HepG2 (cell line): ENCODE data around the gene SOWAHA. TPM values are rescaled to one million over a fixed set of nuclear protein-coding genes. Genes with fewer than 3 reads are reported as not detected.

ENCODE experiments used
- AGO2 ChIP-seq: fragments of 200-400 bp; formaldehyde crosslinking; optimal IDR thresholded peaks from 2 replicates; pipeline ENCODE3; 2017; ENCODE audit warnings: mild to moderate bottlenecking, low read depth, low read length, moderate library complexity
- DR1 ChIP-seq: sonication (generic); formaldehyde crosslinking; IDR thresholded peaks from 2 replicates; pipeline ENCODE4 v1.8.0; 2021; ENCODE audit warnings: mild to moderate bottlenecking, missing genetic modification reagents, inconsistent platforms
- EP300 ChIP-seq, 3 experiments: sonication (generic) in 1 of 3; formaldehyde crosslinking in 1 of 3; IDR thresholded peaks; 2 replicates each; pipeline versions ENCODE4 v1.5.1 to v1.6.1; 2011 to 2020; ENCODE audit warnings: low read depth in 2 of 3, low read length in 2 of 3, borderline replicate concordance in 1 of 3, improper control_type of control experiment in 1 of 3, mild to moderate bottlenecking in 1 of 3, missing genetic modification reagents in 1 of 3, moderate library complexity in 1 of 3
- GPN1 ChIP-seq: sonication (generic); formaldehyde crosslinking; IDR thresholded peaks from 2 replicates; pipeline ENCODE4 v1.5.1; 2020; ENCODE audit warnings: missing genetic modification reagents, borderline replicate concordance
- HOXD1 ChIP-seq: sonication (generic); formaldehyde crosslinking; IDR thresholded peaks from 2 replicates; pipeline ENCODE4 v1.5.0; 2020; ENCODE audit warnings: missing genetic modification reagents
- JUNB ChIP-seq: sonication (generic); formaldehyde crosslinking; IDR thresholded peaks from 2 replicates; pipeline ENCODE4 v1.8.0; 2022; ENCODE audit warnings: missing genetic modification reagents, mild to moderate bottlenecking, borderline replicate concordance
- NRL ChIP-seq: sonication (generic); formaldehyde crosslinking; IDR thresholded peaks from 2 replicates; pipeline ENCODE4 v1.5.0; 2020; ENCODE audit warnings: missing genetic modification reagents, mild to moderate bottlenecking, moderate library complexity, borderline replicate concordance
- PLRG1 ChIP-seq: fragments of 450-650 bp; conservative IDR thresholded peaks from 2 replicates; pipeline ENCODE4 v1.6.1; 2016
- RFXANK ChIP-seq: IDR thresholded peaks from 2 replicates; pipeline ENCODE4 v1.6.1; 2016
- SIX4 ChIP-seq: sonication (generic); formaldehyde crosslinking; IDR thresholded peaks from 2 replicates; pipeline ENCODE4 v1.4.0; 2020; ENCODE audit warnings: missing genetic modification reagents
- SNAPC2 ChIP-seq: sonication (generic); formaldehyde crosslinking; IDR thresholded peaks from 2 replicates; pipeline ENCODE4 v1.8.1; 2022; ENCODE audit warnings: mild to moderate bottlenecking, missing genetic modification reagents
- TBX3 ChIP-seq: fragments of 450-650 bp; IDR thresholded peaks from 2 replicates; pipeline ENCODE4 v1.6.1; 2017; ENCODE audit warnings: antibody characterized with exemption, mild to moderate bottlenecking, inconsistent platforms, borderline replicate concordance
- YY1 ChIP-seq: IDR thresholded peaks from 2 replicates; pipeline ENCODE4 v1.6.1; 2011; ENCODE audit warnings: low read length, low read depth, moderate library complexity, mild to moderate bottlenecking; ENCODE audit not compliant: insufficient read depth, insufficient replicate concordance
- ZNF205 ChIP-seq: IDR thresholded peaks from 2 replicates; pipeline ENCODE4 v1.6.1; 2018; ENCODE audit warnings: missing biosample characterization, missing genetic modification reagents
- ZNF570 ChIP-seq: sonication (generic); formaldehyde crosslinking; IDR thresholded peaks from 2 replicates; pipeline ENCODE4 v1.4.0; 2020; ENCODE audit warnings: mild to moderate bottlenecking, missing genetic modification reagents, borderline replicate concordance
- ZNF703 ChIP-seq: sonication (generic); formaldehyde crosslinking; IDR thresholded peaks from 2 replicates; pipeline ENCODE4 v1.5.1; 2020; ENCODE audit warnings: missing genetic modification reagents, mild to moderate bottlenecking, moderate library complexity, borderline replicate concordance
- ZNF891 ChIP-seq: sonication (generic); formaldehyde crosslinking; IDR thresholded peaks from 2 replicates; pipeline ENCODE4 v1.5.0; 2020; ENCODE audit warnings: mild to moderate bottlenecking, missing genetic modification reagents
- ZSCAN12 ChIP-seq: sonication (generic); formaldehyde crosslinking; IDR thresholded peaks from 2 replicates; pipeline ENCODE4 v1.9.0; 2021; ENCODE audit warnings: mild to moderate bottlenecking, missing genetic modification reagents
- ZZZ3 ChIP-seq: sonication (generic); formaldehyde crosslinking; IDR thresholded peaks from 2 replicates; pipeline ENCODE4 v1.4.0; 2020; ENCODE audit warnings: missing genetic modification reagents, mild to moderate bottlenecking, borderline replicate concordance
- polyA plus RNA-seq, 8 experiments: library from polyadenylated mRNA; depleted of rRNA in 3 of 8; stranded (reverse) in 7 of 8; unstranded in 1 of 8; fragments of >200 nt; fragmentation: Illumina TruSeq in 4 of 8; extraction: Trizol in 4 of 8; gene quantifications; 2 replicates each; pipeline versions ENCODE4 v1.2.1 to v1.2.3, GENCODE V29; 2011 to 2016; ENCODE audit warnings: low read depth in 4 of 8, missing spikeins in 1 of 8, mixed read lengths in 1 of 8; ENCODE audit not compliant: insufficient read depth in 1 of 8
- total RNA-seq, 5 experiments: library from RNA; depleted of rRNA; stranded (reverse); fragments of >200 nt; fragmentation: Illumina TruSeq; extraction: Trizol; gene quantifications; 2 replicates each; pipeline ENCODE4 v1.2.3, GENCODE V29; 2016; ENCODE audit warnings: low read depth in 1 of 5
- TF ChIP-seq, protein P1 (sequence below): sonication (generic); formaldehyde crosslinking; IDR thresholded peaks from 2 replicates; pipeline ENCODE4 v1.4.0; 2020; ENCODE audit warnings: mild to moderate bottlenecking, missing genetic modification reagents
- TF ChIP-seq, protein P2 (sequence below): sonication (generic); formaldehyde crosslinking; IDR thresholded peaks from 2 replicates; pipeline ENCODE4 v1.4.0; 2020; ENCODE audit warnings: missing genetic modification reagents
- TF ChIP-seq, protein P3 (sequence below): sonication (generic); formaldehyde crosslinking; IDR thresholded peaks from 2 replicates; pipeline ENCODE4 v1.5.0; 2020; ENCODE audit warnings: mild to moderate bottlenecking, missing genetic modification reagents
- TF ChIP-seq, protein P4 (sequence below): sonication (generic); formaldehyde crosslinking; IDR thresholded peaks from 2 replicates; pipeline ENCODE4 v1.8.1; 2023; ENCODE audit warnings: mild to moderate bottlenecking, missing genetic modification reagents

SOWAHA gene
- total and polyA plus RNA-seq, 2 of the 13 experiments (the other 11 are each of a cell fraction or from before 2014, with no cell fraction given) = 0.95 to 1.9 TPM

DNA sequence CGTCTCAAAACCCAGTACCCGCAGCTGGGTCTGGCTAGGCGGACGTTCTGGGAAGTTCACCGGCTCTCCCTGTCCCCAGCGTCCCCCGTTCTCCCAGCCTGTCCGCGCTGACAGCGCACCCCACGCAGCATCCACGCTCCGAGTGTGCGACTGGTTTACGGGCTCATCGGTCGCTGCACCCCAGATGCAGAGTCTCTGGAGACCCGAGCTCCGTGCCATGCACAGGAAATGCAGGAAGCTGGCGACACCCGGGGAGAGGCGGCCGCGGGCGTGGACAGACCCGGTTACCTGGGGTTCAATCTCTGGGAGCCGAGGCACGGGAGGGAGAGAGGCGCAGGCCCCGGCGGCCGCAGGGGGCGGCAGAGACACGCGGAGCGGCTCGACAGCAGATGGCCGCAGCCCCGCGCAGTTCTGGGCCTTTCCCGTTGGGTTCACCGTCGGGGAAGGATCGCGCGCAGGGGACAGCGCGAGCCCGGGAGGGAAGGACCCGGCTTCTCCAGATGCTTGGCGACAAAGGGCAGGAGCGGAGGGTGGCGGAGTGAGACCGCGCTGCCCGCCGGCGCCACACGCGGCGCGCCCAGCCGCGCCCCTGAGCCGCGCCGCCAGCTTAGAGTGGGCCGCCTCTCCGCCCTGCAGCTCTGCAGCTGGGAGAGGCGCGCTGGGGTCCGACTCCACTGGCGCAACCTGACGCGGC is 16.8 kb downstream of the SOWAHA start (continued):
- no peak; a peak in 1 of 4 replicates for TF ChIP-seq EP300 (IDR thresholded peaks at IDR 0.05; ENCODE audit: low read depth in 2 of 2, low read length in 2 of 2)
- no peak for TF ChIP-seq EP300 (CRISPR knock-in tag; IDR thresholded peaks at IDR 0.05; ENCODE audit: borderline replicate concordance)
- peak; percentile 60; the same call in 1 of the 2 replicates for TF ChIP-seq ZZZ3 (CRISPR knock-in tag)
- TF ChIP-seq JUNB (CRISPR knock-in tag) = no peak
- TF ChIP-seq RFXANK (CRISPR knock-in tag) = no peak
- peak; percentile 79 for TF ChIP-seq YY1
- 0 out of 2 replicates have a peak, but pooled peaks have one; percentile 21 for TF ChIP-seq ZSCAN12
- peak; percentile 85; the same call in 1 of the 2 replicates for TF ChIP-seq HOXD1 (CRISPR knock-in tag)
- no peak for TF ChIP-seq SIX4 (CRISPR knock-in tag)
- TF ChIP-seq, protein P1, sequence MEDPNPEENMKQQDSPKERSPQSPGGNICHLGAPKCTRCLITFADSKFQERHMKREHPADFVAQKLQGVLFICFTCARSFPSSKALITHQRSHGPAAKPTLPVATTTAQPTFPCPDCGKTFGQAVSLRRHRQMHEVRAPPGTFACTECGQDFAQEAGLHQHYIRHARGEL (CRISPR knock-in tag) = no peak
- TF ChIP-seq, protein P2, sequence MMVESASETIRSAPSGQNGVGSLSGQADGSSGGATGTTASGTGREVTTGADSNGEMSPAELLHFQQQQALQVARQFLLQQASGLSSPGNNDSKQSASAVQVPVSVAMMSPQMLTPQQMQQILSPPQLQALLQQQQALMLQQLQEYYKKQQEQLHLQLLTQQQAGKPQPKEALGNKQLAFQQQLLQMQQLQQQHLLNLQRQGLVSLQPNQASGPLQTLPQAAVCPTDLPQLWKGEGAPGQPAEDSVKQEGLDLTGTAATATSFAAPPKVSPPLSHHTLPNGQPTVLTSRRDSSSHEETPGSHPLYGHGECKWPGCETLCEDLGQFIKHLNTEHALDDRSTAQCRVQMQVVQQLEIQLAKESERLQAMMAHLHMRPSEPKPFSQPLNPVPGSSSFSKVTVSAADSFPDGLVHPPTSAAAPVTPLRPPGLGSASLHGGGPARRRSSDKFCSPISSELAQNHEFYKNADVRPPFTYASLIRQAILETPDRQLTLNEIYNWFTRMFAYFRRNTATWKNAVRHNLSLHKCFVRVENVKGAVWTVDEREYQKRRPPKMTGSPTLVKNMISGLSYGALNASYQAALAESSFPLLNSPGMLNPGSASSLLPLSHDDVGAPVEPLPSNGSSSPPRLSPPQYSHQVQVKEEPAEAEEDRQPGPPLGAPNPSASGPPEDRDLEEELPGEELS = peak; percentile 57
- TF ChIP-seq ZNF703 = peak; percentile 37; the same call in 1 of the 2 replicates
- peak; percentile 45 for TF ChIP-seq ZNF891
- TF ChIP-seq, protein P3, sequence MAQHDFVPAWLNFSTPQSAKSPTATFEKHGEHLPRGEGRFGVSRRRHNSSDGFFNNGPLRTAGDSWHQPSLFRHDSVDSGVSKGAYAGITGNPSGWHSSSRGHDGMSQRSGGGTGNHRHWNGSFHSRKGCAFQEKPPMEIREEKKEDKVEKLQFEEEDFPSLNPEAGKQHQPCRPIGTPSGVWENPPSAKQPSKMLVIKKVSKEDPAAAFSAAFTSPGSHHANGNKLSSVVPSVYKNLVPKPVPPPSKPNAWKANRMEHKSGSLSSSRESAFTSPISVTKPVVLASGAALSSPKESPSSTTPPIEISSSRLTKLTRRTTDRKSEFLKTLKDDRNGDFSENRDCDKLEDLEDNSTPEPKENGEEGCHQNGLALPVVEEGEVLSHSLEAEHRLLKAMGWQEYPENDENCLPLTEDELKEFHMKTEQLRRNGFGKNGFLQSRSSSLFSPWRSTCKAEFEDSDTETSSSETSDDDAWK (CRISPR knock-in tag) = no peak
- no peak for TF ChIP-seq ZNF570 (CRISPR knock-in tag)
- peak; percentile 56; the same call in 1 of the 2 replicates for TF ChIP-seq SNAPC2
- TF ChIP-seq, protein P4, sequence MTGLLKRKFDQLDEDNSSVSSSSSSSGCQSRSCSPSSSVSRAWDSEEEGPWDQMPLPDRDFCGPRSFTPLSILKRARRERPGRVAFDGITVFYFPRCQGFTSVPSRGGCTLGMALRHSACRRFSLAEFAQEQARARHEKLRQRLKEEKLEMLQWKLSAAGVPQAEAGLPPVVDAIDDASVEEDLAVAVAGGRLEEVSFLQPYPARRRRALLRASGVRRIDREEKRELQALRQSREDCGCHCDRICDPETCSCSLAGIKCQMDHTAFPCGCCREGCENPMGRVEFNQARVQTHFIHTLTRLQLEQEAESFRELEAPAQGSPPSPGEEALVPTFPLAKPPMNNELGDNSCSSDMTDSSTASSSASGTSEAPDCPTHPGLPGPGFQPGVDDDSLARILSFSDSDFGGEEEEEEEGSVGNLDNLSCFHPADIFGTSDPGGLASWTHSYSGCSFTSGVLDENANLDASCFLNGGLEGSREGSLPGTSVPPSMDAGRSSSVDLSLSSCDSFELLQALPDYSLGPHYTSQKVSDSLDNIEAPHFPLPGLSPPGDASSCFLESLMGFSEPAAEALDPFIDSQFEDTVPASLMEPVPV (CRISPR knock-in tag) = peak; percentile 50
- TF ChIP-seq ZNF205 = 0 out of 2 replicates have a peak, but pooled peaks have one; percentile 20
- TF ChIP-seq PLRG1 = no peak
- TF ChIP-seq AGO2 = peak; percentile 88
- peak; percentile 35; the same call in 1 of the 2 replicates for TF ChIP-seq NRL (CRISPR knock-in tag)
- TF ChIP-seq TBX3 = no peak
- 0 out of 2 replicates have a peak, but pooled peaks have one; percentile 37 for TF ChIP-seq GPN1 (CRISPR knock-in tag)
- TF ChIP-seq DR1 = peak; percentile 39; the same call in 1 of the 2 replicates
